ENCODE measurements around the gene THSD7B.

DNA sequence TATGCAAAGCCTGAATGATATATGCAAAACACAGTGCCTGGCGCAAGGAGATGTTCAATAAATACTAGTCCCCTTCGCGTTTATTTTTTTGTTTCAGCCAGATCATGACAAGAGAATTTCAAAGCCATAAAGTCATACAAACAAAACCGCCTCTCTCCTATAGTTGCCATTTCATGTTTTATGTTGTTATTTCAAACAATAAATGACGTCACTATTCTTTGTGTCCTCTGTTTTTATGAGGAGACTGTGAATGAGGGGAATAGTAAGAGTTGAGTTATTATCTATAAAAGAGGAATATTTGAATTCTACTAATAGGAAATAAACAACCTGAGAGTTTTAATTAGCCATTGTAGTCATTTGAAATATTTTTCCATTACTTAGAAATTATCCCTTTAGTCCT is 464.5 kb downstream of the THSD7B start:
- TF ChIP-seq, protein P1, sequence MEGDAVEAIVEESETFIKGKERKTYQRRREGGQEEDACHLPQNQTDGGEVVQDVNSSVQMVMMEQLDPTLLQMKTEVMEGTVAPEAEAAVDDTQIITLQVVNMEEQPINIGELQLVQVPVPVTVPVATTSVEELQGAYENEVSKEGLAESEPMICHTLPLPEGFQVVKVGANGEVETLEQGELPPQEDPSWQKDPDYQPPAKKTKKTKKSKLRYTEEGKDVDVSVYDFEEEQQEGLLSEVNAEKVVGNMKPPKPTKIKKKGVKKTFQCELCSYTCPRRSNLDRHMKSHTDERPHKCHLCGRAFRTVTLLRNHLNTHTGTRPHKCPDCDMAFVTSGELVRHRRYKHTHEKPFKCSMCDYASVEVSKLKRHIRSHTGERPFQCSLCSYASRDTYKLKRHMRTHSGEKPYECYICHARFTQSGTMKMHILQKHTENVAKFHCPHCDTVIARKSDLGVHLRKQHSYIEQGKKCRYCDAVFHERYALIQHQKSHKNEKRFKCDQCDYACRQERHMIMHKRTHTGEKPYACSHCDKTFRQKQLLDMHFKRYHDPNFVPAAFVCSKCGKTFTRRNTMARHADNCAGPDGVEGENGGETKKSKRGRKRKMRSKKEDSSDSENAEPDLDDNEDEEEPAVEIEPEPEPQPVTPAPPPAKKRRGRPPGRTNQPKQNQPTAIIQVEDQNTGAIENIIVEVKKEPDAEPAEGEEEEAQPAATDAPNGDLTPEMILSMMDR (IDR thresholded peaks at IDR 0.05): no peak
- TF ChIP-seq POLR2A (IDR thresholded peaks at IDR 0.05): no peak
- TF ChIP-seq POLR2AphosphoS5 (IDR thresholded peaks at IDR 0.05): no peak

All from prostate gland (tissue), 2 donors.